Activated T-cell treated with anti-CD3 and anti-CD28 coated beads for 48 hours (primary cell): ENCODE results near the gene TSPAN17.

Experiments
- DNase-seq: peaks from one replicate; pipeline ENCODE4 v3.0.0-alpha.2; 2020; ENCODE audit warnings: low read depth

Gene TSPAN17

GRCh38 chr5:176621661-176622079, 25.6 kb upstream of the TSPAN17 start:
- DNase-seq = no peak

- no peak for DNase-seq
These were observed 23.1 kb upstream of the TSPAN17 start for GRCh38 chr5:176624142-176624541.

GRCh38 chr5:176624938-176625337, 22.3 kb upstream of the TSPAN17 start:
- DNase-seq = no peak

GRCh38 chr5:176625512-176625911, 21.8 kb upstream of the TSPAN17 start:
- DNase-seq = no peak

- no peak for DNase-seq
These were observed 21.1 kb upstream of the TSPAN17 start for GRCh38 chr5:176625966-176626875.

DNA sequence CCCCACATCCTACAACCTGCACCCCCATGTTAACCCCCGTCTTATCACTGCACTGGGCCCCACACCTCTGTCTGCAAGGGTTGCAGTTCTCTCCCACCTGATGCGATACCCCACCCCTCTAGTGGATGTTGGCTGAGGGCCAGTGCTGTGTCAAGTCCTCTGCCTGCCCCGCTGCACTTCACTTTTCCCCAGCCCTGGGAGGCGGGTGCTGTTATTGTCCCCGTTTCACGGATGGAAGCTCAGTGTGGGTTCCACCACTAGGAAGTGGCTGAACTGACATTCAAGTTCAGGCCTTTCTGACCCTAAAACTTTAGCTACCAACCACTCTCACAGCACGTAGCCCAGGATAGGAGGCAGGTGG, 20.4 kb upstream of the TSPAN17 start:
- DNase-seq = no peak

GRCh38 chr5:176627582-176627981, 19.7 kb upstream of the TSPAN17 start:
- no peak for DNase-seq

- DNase-seq = no peak
These were observed 18.7 kb upstream of the TSPAN17 start for GRCh38 chr5:176628406-176629228.

- no peak for DNase-seq
These were observed 17.9 kb upstream of the TSPAN17 start for GRCh38 chr5:176629317-176629852.

DNA sequence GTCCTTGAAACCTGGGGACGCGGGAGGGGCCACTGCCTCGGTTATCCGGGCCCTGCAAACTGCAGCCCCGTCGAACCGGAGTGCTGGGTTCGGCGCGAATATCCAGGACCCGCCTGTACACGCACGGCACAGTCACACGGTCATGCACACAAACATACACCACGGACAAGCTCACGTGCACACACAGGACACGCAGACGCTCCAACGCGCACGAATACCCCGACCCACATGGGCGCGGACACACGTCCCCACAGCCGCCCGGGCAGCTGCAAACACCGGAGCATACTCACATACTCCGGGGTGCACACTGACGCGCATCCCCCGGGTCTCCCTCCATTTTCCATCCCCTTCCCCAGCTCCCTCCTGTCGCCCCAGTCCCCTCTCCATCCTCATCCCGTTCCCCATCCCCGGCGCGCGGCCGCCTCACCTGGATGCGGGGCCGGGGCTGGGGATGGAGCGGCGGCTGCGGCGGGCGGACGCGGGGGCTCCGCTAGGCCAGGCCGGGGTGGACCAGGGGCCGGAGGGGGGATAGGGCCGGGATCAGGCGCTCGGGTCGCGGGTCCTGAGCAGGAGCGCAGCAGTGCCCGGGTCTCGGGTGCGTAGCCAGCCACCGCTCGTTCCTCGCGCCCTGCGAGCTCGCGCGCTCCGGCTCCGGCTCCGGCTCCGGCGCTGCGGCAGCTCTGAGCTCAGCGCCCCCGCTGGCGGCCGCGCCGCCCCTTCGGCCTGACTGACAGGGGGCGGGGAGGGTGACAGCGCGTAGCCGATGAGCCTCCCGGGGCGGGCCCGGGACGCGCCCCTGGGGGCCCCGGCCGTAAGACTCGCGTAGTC, 17.2 kb upstream of the TSPAN17 start, which contains the start of the genes EIF4E1B and SNCB:
Gene EIF4E1B (plus strand): TSS at position 823 of the 828 bp plus-strand sequence. CDS start 12,113 bp downstream, outside the sequence.
Gene SNCB (minus strand): TSS at position 682 of the 828 bp plus-strand sequence. CDS start 880 bp downstream, outside the sequence.
- DNase-seq = peak; percentile 66

GRCh38 chr5:176630681-176631222, 16.5 kb upstream of the TSPAN17 start:
- no peak for DNase-seq

DNA sequence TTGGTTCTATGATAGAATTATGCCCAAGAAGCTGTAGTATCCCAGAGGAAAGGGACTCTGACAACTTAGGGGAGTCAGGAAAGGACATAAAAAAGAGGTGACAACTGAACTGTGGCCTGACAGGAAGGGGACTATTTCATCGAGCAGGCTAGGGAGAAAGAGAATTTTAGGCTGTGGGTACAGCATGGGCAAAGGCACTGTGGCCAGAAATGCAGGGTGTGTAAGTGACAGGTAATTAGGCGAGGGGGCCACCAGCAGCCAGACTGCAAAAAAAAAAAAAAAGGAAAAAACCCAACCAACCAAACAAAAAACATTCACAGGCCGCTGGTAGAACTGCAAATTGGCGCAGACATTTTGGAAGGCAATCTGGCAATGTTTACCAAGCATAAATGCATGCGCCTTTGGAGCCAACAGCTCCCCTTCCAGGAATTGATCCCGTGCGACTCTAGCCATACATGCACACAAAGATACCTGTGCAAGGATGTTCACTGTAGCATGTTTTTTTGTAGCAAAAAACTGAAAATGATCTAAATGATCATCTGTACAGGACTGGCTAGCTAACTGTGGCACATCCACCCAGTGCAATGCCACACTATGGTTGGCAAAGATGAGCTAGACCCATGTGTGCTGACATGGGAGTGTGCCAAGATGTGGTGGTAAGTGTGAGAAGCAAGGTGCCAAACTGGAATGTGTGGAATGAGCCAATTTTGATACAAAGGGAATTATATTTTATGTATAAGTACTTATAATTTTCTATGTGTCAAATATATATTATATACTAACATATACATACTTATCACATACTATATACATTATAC, 15.7 kb upstream of the TSPAN17 start:
- DNase-seq = no peak

- no peak for DNase-seq
These were observed 14.5 kb upstream of the TSPAN17 start for GRCh38 chr5:176632745-176633144.

DNA sequence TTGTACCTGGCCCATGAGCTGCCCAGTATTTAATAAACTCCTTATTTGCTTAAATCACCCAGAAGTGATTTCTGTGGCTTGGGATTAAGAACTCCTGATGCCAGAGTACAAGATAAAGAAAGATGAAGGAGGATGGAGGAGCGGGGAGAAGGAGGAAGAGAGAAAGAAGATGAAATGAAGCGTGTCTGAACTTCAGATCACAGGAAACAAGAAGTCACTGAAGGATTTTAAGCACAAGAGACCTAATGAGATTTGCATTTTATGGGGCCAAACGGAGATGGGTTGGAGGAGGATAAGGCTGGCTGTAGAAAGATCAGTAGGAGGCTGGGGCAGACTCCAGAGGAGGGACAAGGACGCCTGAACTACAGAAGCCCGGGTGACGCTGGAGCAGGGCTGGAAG, 13.7 kb upstream of the TSPAN17 start:
- DNase-seq = no peak

- DNase-seq = no peak
These were observed 10.9 kb upstream of the TSPAN17 start for GRCh38 chr5:176636426-176636825.

- DNase-seq = no peak
These were observed 9.7 kb upstream of the TSPAN17 start for GRCh38 chr5:176637556-176637955.

GRCh38 chr5:176638437-176638836, 8.8 kb upstream of the TSPAN17 start:
- DNase-seq = no peak

GRCh38 chr5:176639208-176639607, 8.1 kb upstream of the TSPAN17 start:
- no peak for DNase-seq

- DNase-seq = no peak
These were observed 7.3 kb upstream of the TSPAN17 start for GRCh38 chr5:176639981-176640380.

- DNase-seq = no peak
These were observed 6.7 kb upstream of the TSPAN17 start for GRCh38 chr5:176640616-176641015.
